Calu3 (cell line): ENCODE results near the gene ZDHHC16. TPM values are rescaled to one million over a fixed set of nuclear protein-coding genes. Genes with fewer than 3 reads are reported as not detected.
"Not testable (repeated sequence)": the region's sequence is repeated elsewhere in the genome, so short reads cannot be mapped to it uniquely, and the experiment has no call there.

Source experiments
- BruUV-seq: library from RNA; stranded (reverse); fragments of 400-500 nt; replicated peaks from 2 replicates; lab custom pipeline; 2021; lab: Mats Ljungman, UMichigan
- CTCF ChIA-PET: fragments of 300-600 bp; sonication (Branson Sonifier 250); formaldehyde crosslinking; loops from one replicate; lab custom pipeline; 2022; ENCODE audit warnings: antibody characterized with exemption; lab: Charles Lee
- DNase-seq: peaks from one replicate; pipeline ENCODE4 v3.0.0; 2022
- H3K27ac Mint-ChIP-seq: one replicate; pipeline ENCODE4 v1.8.0; 2022; ENCODE audit warnings: mixed read lengths; ENCODE audit not compliant: unreplicated experiment
- H3K27me3 Mint-ChIP-seq: one replicate; pipeline ENCODE4 v1.8.0; 2022; ENCODE audit warnings: mixed read lengths; ENCODE audit not compliant: unreplicated experiment
- H3K36me3 Mint-ChIP-seq: one replicate; pipeline ENCODE4 v1.8.0; 2022; ENCODE audit warnings: mild to moderate bottlenecking, moderate library complexity, mixed read lengths; ENCODE audit not compliant: insufficient read depth, unreplicated experiment
- H3K4me1 Mint-ChIP-seq: one replicate; pipeline ENCODE4 v1.8.0; 2022; ENCODE audit warnings: mild to moderate bottlenecking, low read depth, mixed read lengths; ENCODE audit not compliant: unreplicated experiment
- H3K4me3 Mint-ChIP-seq: one replicate; pipeline ENCODE4 v1.8.0; 2022; ENCODE audit warnings: mild to moderate bottlenecking, low read depth, moderate library complexity, mixed read lengths; ENCODE audit not compliant: unreplicated experiment
- H3K9me3 Mint-ChIP-seq: one replicate; pipeline ENCODE4 v1.8.0; 2022; ENCODE audit warnings: low read depth, mixed read lengths; ENCODE audit not compliant: unreplicated experiment
- CTCF ChIP-seq: fragments of 200-600 bp; IDR thresholded peaks from one replicate; pipeline ENCODE4 v1.8.0; 2022; ENCODE audit warnings: antibody characterized with exemption; ENCODE audit not compliant: unreplicated experiment
- intact Hi-C: fragments of 100-400 bp; cut with micrococcal nuclease; formaldehyde crosslinking; loops from one replicate; pipeline ENCODE4 v1.10.0; 2022; ENCODE audit not compliant: unreplicated experiment
- total RNA-seq: library from RNA; stranded (reverse); gene quantifications from 2 replicates; pipeline ENCODE4 v1.2.3, GENCODE V29; 2022

The ZDHHC16 gene
- total RNA-seq, 1 experiment from 2014 or later: 27.7 TPM

- Mint-ChIP-seq H3K27me3 (no peaks in the 10 kb centered on the region), H3K27ac (no peak overlapping the region), H3K4me3 (no peak overlapping the region), H3K36me3 (no peaks in the 10 kb centered on the region), H3K9me3 (no peaks in the 10 kb centered on the region), H3K4me1 (peaks cover 8% of the 10 kb centered on the region)
- TF ChIP-seq CTCF: no peak
- CTCF ChIA-PET: no interaction called here
- DNase-seq: no peak
- intact Hi-C loops: no loop called here
- no TSS peak for BruUV-seq
Measured at GRCh38 chr10:97416565-97416964, 29.4 kb upstream of the ZDHHC16 start.

GRCh38 chr10:97423757-97424098 is 22.2 kb upstream of the ZDHHC16 start:
- DNase-seq, H3K4me1 Mint-ChIP-seq, H3K4me3 Mint-ChIP-seq, CTCF ChIA-PET, H3K9me3 Mint-ChIP-seq, H3K27me3 Mint-ChIP-seq, H3K27ac Mint-ChIP-seq, BruUV-seq, intact Hi-C loops: not testable (repeated sequence)
- peaks cover 25% of the 10 kb centered on the region for H3K36me3 Mint-ChIP-seq

GRCh38 chr10:97425964-97426775 is 19.8 kb upstream of the ZDHHC16 start, which contains the start of gene PGAM1:
PGAM1 (plus strand) TSS chr10:97426191; CDS start chr10:97426308, 117 bp downstream.
- intact Hi-C loops: loop anchor here (2.0 kb wide), 1 partner anchor 19 kb away; no protein-coding TSS in a partner anchor
- Mint-ChIP-seq H3K4me1 (no peaks in the 10 kb centered on the region), H3K36me3 (peaks cover 34% of the 10 kb centered on the region), H3K27me3 (no peaks in the 10 kb centered on the region), H3K27ac (peak within 1 kb of the TSS; percentile 83), H3K9me3 (no peaks in the 10 kb centered on the region), H3K4me3 (peak within 1 kb of the TSS; percentile 86)
- CTCF ChIA-PET: interaction anchor here (1.8 kb wide), 1 partner anchor 25 kb away, joined by 6 read pairs; the partner anchor contains the start of gene RRP12
- BruUV-seq: no TSS peak
- peak; percentile 41 for TF ChIP-seq CTCF
- peak; percentile 93 for DNase-seq

GRCh38 chr10:97426776-97427570 is 19.0 kb upstream of the ZDHHC16 start:
- H3K27ac Mint-ChIP-seq: peak overlapping the region; percentile 83
- H3K4me3 Mint-ChIP-seq: peak overlapping the region; percentile 86
- H3K4me1 Mint-ChIP-seq: no peaks in the 10 kb centered on the region
- no TSS peak for BruUV-seq
- no peak for DNase-seq
- no peaks in the 10 kb centered on the region for H3K9me3 Mint-ChIP-seq
- peaks cover 42% of the 10 kb centered on the region for H3K36me3 Mint-ChIP-seq
- intact Hi-C loops: loop anchor here (2.0 kb wide), 1 partner anchor 20 kb away; no protein-coding TSS in a partner anchor
- H3K27me3 Mint-ChIP-seq: no peaks in the 10 kb centered on the region
- TF ChIP-seq CTCF: no peak
- CTCF ChIA-PET: interaction anchor here (0.6 to 1.8 kb wide), 2 partner anchors 26 to 63 kb away, joined by 3 to 6 read pairs; partner anchors contain the start of gene RRP12
